Mesenchymal stem cell (in vitro differentiated cells and primary cell): ENCODE results near the gene CYBRD1.

Experiments used
- DNase-seq: peaks from one replicate; pipeline ENCODE4 v3.0.0-alpha.2; 2013
- H2AFZ ChIP-seq: one replicate; pipeline ENCODE4 v1.6.1; 2013; ENCODE audit warnings: low read depth, mild to moderate bottlenecking, control low read depth, inconsistent platforms, low read length, moderate library complexity
- H2AK5ac ChIP-seq: 2 replicates; pipeline ENCODE4 v1.6.1; 2013; ENCODE audit warnings: low read length, moderate library complexity, mild to moderate bottlenecking, inconsistent platforms; ENCODE audit not compliant: severe bottlenecking
- H2BK120ac ChIP-seq: one replicate; pipeline ENCODE4 v1.6.1; 2013; ENCODE audit warnings: low read depth, mild to moderate bottlenecking, inconsistent platforms, low read length, moderate library complexity
- H2BK12ac ChIP-seq, 2 experiments: one replicate each; pipeline ENCODE4 v1.6.1; 2013; ENCODE audit warnings: inconsistent platforms in 2 of 2, low read length in 2 of 2, mild to moderate bottlenecking in 2 of 2, moderate library complexity in 2 of 2, control low read depth in 1 of 2
- H2BK15ac ChIP-seq: one replicate; pipeline ENCODE4 v1.6.1; 2013; ENCODE audit warnings: mild to moderate bottlenecking, low read depth, inconsistent platforms; ENCODE audit not compliant: poor library complexity, severe bottlenecking
- H2BK5ac ChIP-seq: 2 replicates; pipeline ENCODE4 v1.6.1; 2013; ENCODE audit warnings: low read depth, mild to moderate bottlenecking, low read length, control low read depth, inconsistent platforms; ENCODE audit not compliant: poor library complexity, severe bottlenecking
- H3K14ac ChIP-seq, 2 experiments: one replicate each; pipeline ENCODE4 v1.6.1; 2013; ENCODE audit warnings: inconsistent platforms in 2 of 2, low read length in 2 of 2, control low read depth in 1 of 2, mild to moderate bottlenecking in 1 of 2, moderate library complexity in 1 of 2
- H3K18ac ChIP-seq, 2 experiments: one replicate each; pipeline ENCODE4 v1.6.1; 2013; ENCODE audit warnings: inconsistent platforms in 2 of 2, low read length in 2 of 2, control low read depth in 1 of 2, low read depth in 1 of 2, mild to moderate bottlenecking in 1 of 2
- H3K23ac ChIP-seq, 2 experiments: one replicate each; pipeline ENCODE4 v1.6.1; 2013; ENCODE audit warnings: inconsistent platforms in 2 of 2, low read length in 2 of 2, mild to moderate bottlenecking in 2 of 2, moderate library complexity in 2 of 2, control low read depth in 1 of 2
- H3K27ac ChIP-seq: 2 replicates; pipeline ENCODE4 v1.5.1; 2013; ENCODE audit warnings: mild to moderate bottlenecking, moderate library complexity, low read length, control low read depth, inconsistent platforms; ENCODE audit not compliant: poor library complexity, severe bottlenecking
- H3K27me3 ChIP-seq, 2 experiments: 2 replicates each; pipeline versions ENCODE4 v1.6.1 to v1.7.0; 2013; ENCODE audit warnings: low read length in 2 of 2, mild to moderate bottlenecking in 2 of 2, moderate library complexity in 2 of 2, control low read depth in 1 of 2, inconsistent platforms in 1 of 2; ENCODE audit not compliant: control insufficient read depth in 1 of 2, insufficient read depth in 1 of 2
- H3K36me3 ChIP-seq, 2 experiments: 2 replicates each; pipeline versions ENCODE4 v1.6.1 to v1.7.0; 2013; ENCODE audit warnings: low read length in 2 of 2, control low read depth in 1 of 2, inconsistent platforms in 1 of 2, low read depth in 1 of 2, mild to moderate bottlenecking in 1 of 2; ENCODE audit not compliant: insufficient read depth in 2 of 2, control insufficient read depth in 1 of 2
- H3K4ac ChIP-seq, 2 experiments: one replicate each; pipeline ENCODE4 v1.6.1; 2013; ENCODE audit warnings: inconsistent platforms in 2 of 2, low read length in 2 of 2, mild to moderate bottlenecking in 2 of 2, moderate library complexity in 2 of 2, control low read depth in 1 of 2, low read depth in 1 of 2
- H3K4me1 ChIP-seq: 2 replicates; pipeline ENCODE4 v1.6.1; 2013; ENCODE audit warnings: low read depth, low read length, control low read depth; ENCODE audit not compliant: control insufficient read depth, insufficient read depth
- H3K4me2 ChIP-seq: 2 replicates; pipeline ENCODE4 v1.6.1; 2013; ENCODE audit warnings: low read length, mild to moderate bottlenecking, inconsistent platforms; ENCODE audit not compliant: poor library complexity, severe bottlenecking
- H3K4me3 ChIP-seq, 2 experiments: 2 replicates each; pipeline versions ENCODE4 v1.5.1 to v1.7.0; 2013; ENCODE audit warnings: low read length in 2 of 2, mild to moderate bottlenecking in 2 of 2, control low read depth in 1 of 2, low read depth in 1 of 2; ENCODE audit not compliant: insufficient read depth in 1 of 2
- H3K79me1 ChIP-seq: replicated peaks from 2 replicates; pipeline ENCODE4 v1.6.1; 2013; ENCODE audit warnings: mild to moderate bottlenecking, control low read depth, low read length, inconsistent platforms; ENCODE audit not compliant: poor library complexity, severe bottlenecking
- H3K9ac ChIP-seq: 2 replicates; pipeline ENCODE4 v1.7.0; 2013; ENCODE audit warnings: mild to moderate bottlenecking, low read length, moderate library complexity
- H3K9me3 ChIP-seq: 2 replicates; pipeline ENCODE4 v1.7.0; 2013; ENCODE audit warnings: mild to moderate bottlenecking, low read length; ENCODE audit not compliant: control insufficient read depth
- H4K8ac ChIP-seq: one replicate; pipeline ENCODE4 v1.6.1; 2013; ENCODE audit warnings: inconsistent platforms, mild to moderate bottlenecking, low read length, moderate library complexity
- H4K91ac ChIP-seq: one replicate; pipeline ENCODE4 v1.6.1; 2013; ENCODE audit warnings: mild to moderate bottlenecking, low read length, inconsistent platforms
- WGBS: methylation state at CpG from one replicate; pipeline ENCODE4 v1.1.7; 2013; ENCODE audit warnings: mixed read lengths; 5-methylcytosine and 5-hydroxymethylcytosine counted together

Gene CYBRD1

GRCh38 chr2:171541202-171541887 is 19.1 kb downstream of the CYBRD1 start:
- peaks cover 1% of the 10 kb centered on the region for H3K4me1 ChIP-seq
- no peak overlapping the region for H3K18ac ChIP-seq
- no peak overlapping the region for H3K4ac ChIP-seq
- no peak overlapping the region for H3K23ac ChIP-seq
- WGBS: 71% methylated on average over 6 of the region's 6 CpGs
- no peak overlapping the region for H2BK15ac ChIP-seq
- H2AFZ ChIP-seq: no peak overlapping the region
- H4K8ac ChIP-seq: no peak overlapping the region
- no peak overlapping the region for H3K4me2 ChIP-seq
- no peak overlapping the region for H4K91ac ChIP-seq
- no peak for DNase-seq
- H3K79me1 ChIP-seq: peaks cover 19% of the 10 kb centered on the region
- no peak overlapping the region for H2AK5ac ChIP-seq
- H3K9ac ChIP-seq: no peak overlapping the region
- H3K14ac ChIP-seq: no peak overlapping the region
- H2BK12ac ChIP-seq: no peak overlapping the region
- H3K4me3 ChIP-seq: no peak overlapping the region
- H2BK120ac ChIP-seq: no peak overlapping the region
- peaks cover 7 to 61% of the 10 kb centered on the region in 2 experiments for H3K36me3 ChIP-seq
- no peaks in the 10 kb centered on the region for H3K27me3 ChIP-seq
- no peak overlapping the region for H3K27ac ChIP-seq
- H3K9me3 ChIP-seq: no peaks in the 10 kb centered on the region
- no peak overlapping the region for H2BK5ac ChIP-seq

GRCh38 chr2:171545086-171545485 is 22.8 kb downstream of the CYBRD1 start:
- H2BK12ac ChIP-seq: no peak overlapping the region
- no peak overlapping the region for H3K23ac ChIP-seq

GRCh38 chr2:171547256-171547655 is 25.0 kb downstream of the CYBRD1 start:
- Histone ChIP-seq H3K4me2 (no peak overlapping the region), H2BK5ac (no peak overlapping the region), H2BK12ac (no peak overlapping the region), H3K79me1 (peaks cover 11% of the 10 kb centered on the region), H3K4ac (no peak overlapping the region), H4K8ac (no peak overlapping the region), H3K18ac (no peak overlapping the region), H2BK120ac (no peak overlapping the region), H3K4me3 (no peak overlapping the region), H2AK5ac (no peak overlapping the region), H3K14ac (no peak overlapping the region), H3K9me3 (no peaks in the 10 kb centered on the region), H3K9ac (no peak overlapping the region), H3K27me3 (no peaks in the 10 kb centered on the region), H3K36me3 (peaks cover 2 to 87% of the 10 kb centered on the region in 2 experiments), H2BK15ac (no peak overlapping the region), H2AFZ (no peak overlapping the region), H3K23ac (no peak overlapping the region), H3K4me1 (peaks cover 5% of the 10 kb centered on the region), H4K91ac (no peak overlapping the region), H3K27ac (no peak overlapping the region)
- DNase-seq: no peak

More at GRCh38 chr2:171545086-171545485, 22.8 kb downstream of the CYBRD1 start:
- H2AK5ac ChIP-seq: no peak overlapping the region
- H2BK15ac ChIP-seq: no peak overlapping the region
- peaks cover 1% of the 10 kb centered on the region for H3K4me1 ChIP-seq
- no peak overlapping the region for H3K4ac ChIP-seq
- peaks cover 5 to 85% of the 10 kb centered on the region in 2 experiments for H3K36me3 ChIP-seq
- peaks cover 15% of the 10 kb centered on the region for H3K79me1 ChIP-seq
- H3K4me3 ChIP-seq: no peak overlapping the region
- H3K14ac ChIP-seq: no peak overlapping the region
- no peak overlapping the region for H4K91ac ChIP-seq
- no peak overlapping the region for H2BK120ac ChIP-seq
- H3K18ac ChIP-seq: no peak overlapping the region
- H3K4me2 ChIP-seq: no peak overlapping the region
- no peak overlapping the region for H4K8ac ChIP-seq
- H3K27me3 ChIP-seq: no peaks in the 10 kb centered on the region
- H2AFZ ChIP-seq: no peak overlapping the region
- DNase-seq: no peak
- WGBS: no CpG with 5 or more reads among the region's 1 CpG
- no peaks in the 10 kb centered on the region for H3K9me3 ChIP-seq
- H3K27ac ChIP-seq: no peak overlapping the region
- H3K9ac ChIP-seq: no peak overlapping the region
- no peak overlapping the region for H2BK5ac ChIP-seq

- Histone ChIP-seq H4K91ac (no peak overlapping the region), H2BK12ac (no peak overlapping the region), H3K14ac (no peak overlapping the region), H2BK5ac (no peak overlapping the region), H3K9ac (no peak overlapping the region), H3K4me3 (no peak overlapping the region), H4K8ac (no peak overlapping the region), H2AFZ (no peak overlapping the region), H3K4me1 (peaks cover 5% of the 10 kb centered on the region), H3K36me3 (peaks cover 2 to 87% of the 10 kb centered on the region in 2 experiments), H2BK15ac (no peak overlapping the region), H3K9me3 (no peaks in the 10 kb centered on the region), H3K18ac (no peak overlapping the region), H3K4ac (no peak overlapping the region), H3K4me2 (no peak overlapping the region), H3K79me1 (peaks cover 11% of the 10 kb centered on the region), H3K27ac (no peak overlapping the region), H2BK120ac (no peak overlapping the region), H3K23ac (no peak overlapping the region), H3K27me3 (no peaks in the 10 kb centered on the region), H2AK5ac (no peak overlapping the region)
- WGBS: 100% methylated on average over 1 of the region's 2 CpGs
- no peak for DNase-seq
These were observed 25.4 kb downstream of the CYBRD1 start for GRCh38 chr2:171547720-171548119.
